NCI-H1048 (cell line): Measurements from ENCODE around the gene FXYD4.
"Not testable (repeated sequence)": the region's sequence is repeated elsewhere in the genome, so short reads cannot be mapped to it uniquely, and the experiment has no call there.

Experiments
- DNase-seq: peaks from one replicate; lab custom pipeline; 2025; lab: John Stamatoyannopoulos, UW

FXYD4 gene

DNA sequence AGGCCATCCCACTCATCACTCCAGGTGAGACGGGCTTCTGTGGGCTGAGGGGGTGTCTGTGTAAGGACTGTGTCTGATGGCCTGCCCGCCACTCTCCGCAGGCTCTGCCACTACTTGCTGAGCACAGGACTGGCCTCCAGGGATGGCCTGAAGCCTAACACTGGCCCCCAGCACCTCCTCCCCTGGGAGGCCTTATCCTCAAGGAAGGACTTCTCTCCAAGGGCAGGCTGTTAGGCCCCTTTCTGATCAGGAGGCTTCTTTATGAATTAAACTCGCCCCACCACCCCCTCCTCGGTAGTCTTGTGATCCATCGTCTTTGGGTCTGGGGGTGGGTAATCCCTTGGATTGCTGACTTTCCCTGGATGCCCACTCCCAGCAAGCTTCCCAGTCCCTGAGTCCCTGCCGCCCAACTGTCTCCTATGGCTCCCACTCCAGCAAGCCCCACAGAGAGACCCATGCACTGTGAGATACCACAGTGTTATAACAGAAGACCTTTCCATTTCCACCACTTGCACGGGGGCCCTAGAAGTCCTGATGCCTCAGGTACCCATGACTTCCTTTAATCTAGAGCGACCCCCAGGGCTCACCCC is 4.7 kb downstream of the FXYD4 start:
- no peak for DNase-seq

DNA sequence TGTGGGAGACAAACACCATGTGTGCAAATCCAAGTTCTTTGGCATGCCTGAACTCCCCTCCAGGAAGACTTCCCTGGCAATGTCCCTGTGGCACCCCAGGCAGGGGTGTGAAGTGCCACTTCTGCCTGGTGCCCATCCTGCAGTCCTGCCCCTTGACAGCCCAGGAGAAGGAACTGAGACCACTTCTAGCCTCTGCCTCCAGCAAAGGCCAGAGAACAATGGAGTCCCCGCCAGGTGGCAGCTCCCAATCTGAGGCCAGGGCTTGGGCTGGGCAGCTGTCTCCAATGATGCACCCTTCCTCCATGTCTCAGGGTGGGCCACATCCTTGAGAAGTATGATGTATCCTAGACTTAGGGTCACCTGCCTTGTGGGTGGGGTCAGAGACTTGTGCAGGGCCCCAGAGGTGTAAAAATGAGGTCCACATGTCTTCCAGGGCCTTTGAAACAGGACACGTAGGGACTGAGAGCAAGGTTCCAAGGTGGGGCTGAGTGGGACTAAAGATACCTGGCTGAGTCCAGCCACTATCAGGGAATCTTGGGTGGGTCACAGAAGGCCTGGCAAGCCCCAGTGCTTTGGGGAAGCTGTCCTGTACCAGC is 5.5 kb downstream of the FXYD4 start:
- DNase-seq: no peak

DNA sequence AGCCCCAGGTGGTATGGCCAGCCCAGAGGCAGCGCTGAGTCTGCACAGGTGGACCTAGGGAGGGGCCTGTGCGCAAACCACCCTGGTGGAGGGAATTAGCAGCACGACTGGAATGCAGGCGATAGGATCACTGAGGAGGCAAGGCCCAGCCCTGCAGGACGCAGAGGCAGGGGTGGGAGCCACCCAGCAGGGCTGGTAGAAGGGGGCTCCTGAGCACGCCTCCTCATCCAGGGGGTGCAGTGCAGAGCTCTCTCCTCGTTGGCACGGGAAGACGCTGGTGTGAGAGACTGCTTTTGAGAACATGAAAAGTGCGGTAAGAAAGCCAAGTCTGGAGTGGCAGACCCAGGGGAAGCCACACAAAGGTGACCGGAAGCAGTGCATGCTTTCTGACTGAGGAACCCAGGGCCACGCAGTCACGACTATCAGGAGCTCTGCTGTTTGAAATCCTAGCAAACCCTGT is 6.0 kb downstream of the FXYD4 start:
- no peak for DNase-seq

DNA sequence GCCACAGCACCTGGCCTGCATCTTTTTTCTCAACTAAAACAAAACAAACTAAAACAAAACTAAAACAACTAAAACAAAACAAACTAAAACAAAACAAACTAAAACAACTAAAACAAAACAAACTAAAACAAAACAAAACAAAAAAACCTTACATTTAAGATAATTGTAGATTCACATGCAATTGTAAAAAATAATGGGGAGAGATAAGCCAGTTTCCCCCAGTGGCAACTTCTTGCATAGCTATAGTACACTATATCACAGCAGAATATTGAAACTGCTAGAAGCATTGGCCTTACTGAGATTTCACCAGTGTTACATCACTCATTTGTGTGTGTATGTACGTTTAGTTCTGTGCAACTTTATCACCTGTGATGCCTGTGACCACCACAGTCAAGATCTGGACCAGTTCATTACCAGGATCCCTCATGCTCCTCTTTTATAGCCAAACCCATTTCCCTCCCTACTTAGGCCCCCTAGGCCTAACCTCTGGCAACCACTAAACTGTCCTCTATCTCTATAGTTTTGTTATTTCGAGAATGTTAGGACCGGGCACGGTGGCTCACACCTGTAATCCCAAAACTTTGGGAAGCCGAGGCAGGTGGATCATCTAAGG is 9.3 kb downstream of the FXYD4 start:
- no peak for DNase-seq

DNA sequence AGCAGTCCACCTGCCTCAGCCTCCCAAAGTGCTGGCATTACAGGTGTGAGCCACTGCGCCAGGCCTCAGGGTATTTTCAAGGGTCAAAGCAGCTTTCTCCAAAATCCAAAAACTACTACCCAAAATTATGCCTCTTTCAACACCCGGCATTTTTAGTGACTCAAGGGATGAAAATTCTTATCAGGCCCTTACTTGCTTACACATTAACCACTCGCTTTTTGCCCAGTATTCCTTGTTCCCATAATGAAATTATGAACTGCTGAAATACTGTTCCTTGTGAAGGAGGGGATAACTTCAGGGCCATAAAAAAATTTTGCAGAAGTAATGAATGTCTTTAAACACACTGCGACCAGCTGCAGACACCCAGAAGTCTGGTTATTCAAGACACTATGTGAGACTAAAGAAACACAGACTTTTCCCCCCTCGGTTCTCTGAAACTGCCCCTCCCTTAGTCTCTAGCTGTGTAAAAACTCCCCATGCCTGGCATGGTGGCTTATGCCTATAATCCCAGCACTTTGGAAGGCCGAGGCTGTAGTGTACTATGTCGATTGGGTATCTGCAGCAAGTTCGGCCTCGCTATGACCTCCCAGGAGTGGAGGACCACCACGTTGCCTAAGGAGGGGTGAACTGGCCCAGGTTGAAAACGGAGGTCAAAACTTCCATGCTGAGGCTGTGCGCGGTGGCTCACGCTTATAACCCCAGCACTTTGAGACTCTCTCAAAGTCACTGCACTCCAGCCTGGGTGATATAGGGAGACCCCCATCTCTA is 12.0 kb downstream of the FXYD4 start:
- no peak for DNase-seq

DNA sequence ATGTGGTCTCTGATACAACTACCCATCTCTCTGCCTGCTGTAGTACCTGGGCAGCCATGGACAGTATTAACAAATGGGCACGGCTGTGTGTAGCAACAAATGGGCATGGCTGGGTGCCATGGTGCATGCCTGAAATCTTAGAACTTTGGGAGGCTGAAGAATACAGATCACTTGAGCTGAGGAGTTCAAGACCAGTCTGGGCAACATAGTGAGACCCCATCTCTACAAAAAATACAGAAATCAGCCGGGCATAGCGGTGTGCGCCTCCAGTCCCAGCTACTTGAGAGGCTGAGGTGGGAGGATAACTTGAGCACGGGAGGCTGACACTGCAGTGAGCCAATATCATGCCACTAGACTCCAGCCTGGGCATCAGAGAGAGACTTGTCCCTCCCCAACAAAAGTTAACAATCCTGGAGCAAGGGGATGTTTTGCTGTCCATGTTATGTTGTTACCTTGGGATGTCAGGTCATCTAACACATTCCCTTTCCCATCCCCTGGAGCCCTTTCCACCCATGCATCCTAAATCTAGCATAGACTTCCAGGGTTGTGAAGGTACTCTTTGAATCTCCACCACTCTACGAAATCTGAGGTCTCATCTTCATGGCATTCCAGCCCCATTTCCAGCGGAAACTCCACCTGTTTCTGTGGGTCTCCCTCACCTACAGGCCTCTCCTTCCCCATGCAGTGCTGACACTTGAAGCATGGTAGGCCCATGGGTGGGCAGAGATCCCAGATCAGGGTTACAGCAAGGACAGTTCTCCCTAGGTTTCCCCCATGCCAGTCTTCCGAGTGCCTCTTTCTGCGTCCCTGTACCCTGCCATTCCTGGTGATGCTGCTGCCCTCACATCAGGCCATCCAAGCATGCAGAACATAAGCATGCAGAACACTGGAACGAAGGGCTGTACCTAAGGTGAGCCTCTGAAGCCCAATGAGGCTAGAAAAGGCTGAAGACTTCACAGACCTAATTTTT is 13.1 kb downstream of the FXYD4 start:
- DNase-seq: no peak

DNA sequence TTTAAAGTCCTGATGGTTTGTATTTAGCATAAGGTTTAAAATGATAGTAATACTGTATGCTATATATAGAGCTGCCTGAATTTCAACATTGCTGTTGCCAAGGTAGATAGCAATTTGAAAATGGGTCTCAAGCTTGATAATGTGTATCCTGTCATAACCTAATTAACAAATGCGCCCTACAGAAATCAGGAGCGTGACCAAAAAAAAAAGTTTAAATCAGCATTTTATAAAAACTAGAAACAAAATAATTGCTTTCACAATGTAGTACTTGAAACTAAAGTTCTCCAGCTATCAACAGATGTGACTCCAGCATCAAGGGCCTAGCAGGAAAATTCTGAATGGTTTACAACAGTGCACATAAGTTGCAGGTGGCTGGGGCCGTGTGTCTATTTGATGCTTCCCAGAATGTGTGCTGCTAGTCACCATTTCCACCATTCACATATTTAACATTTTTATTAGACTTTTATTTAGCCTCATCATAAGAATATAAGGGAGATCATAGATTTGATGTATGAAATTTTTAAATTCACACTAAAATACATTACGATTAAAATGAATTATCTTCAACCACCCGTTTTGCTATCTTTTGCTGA is 14.1 kb downstream of the FXYD4 start:
- no peak for DNase-seq

DNA sequence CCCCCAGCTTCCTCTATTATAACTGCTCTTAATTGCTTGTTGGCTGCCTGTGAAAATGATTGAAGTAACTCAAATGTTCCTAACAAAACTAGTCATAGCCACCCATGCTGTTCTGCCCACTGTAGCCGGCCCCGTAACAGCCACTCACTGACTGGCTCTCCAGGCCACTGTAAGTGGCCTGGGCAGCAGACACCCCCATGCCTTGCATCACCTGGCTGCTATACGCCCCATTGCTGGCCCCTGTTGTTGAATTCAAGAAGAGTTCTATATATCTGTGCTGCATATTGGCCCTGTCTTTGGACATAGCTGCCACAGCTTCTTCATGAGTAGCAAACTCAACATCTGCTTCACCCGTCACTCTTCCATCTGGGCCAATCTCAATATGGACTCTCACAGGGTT is 15.1 kb downstream of the FXYD4 start:
- no peak for DNase-seq

DNA sequence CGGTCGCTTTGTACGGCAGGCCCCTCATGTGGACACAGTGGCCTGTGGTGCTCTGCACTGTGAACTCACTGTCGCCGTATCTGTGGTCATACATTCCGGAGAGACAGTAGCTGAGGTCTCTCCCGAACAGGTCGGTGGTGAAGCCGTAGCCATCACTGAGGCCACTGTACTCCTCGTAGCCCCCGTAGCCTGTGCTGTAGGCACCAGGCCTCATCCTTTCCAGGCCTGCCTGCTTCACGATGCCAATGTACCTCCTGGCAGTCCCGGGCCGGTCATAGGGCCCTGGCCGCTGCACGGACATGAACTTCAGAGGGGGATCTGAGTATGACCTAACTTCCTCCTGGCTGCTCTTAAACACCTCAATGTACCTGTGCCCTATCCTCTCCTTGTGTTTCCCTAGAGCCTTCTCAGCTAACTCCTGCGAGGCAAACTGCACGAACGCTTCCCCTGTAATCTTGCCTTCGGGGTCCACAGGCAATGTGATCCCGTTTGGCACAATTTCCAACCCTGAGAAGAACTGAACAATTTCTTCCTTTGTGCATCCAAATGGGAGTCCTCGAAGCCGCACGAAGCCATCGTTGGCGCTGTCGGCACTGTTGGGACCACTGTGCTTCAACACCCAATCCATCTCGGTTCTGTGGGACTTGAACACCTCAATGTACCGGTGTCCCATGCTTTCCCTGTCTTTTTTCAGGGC is 15.7 kb downstream of the FXYD4 start:
- DNase-seq: no peak

DNA sequence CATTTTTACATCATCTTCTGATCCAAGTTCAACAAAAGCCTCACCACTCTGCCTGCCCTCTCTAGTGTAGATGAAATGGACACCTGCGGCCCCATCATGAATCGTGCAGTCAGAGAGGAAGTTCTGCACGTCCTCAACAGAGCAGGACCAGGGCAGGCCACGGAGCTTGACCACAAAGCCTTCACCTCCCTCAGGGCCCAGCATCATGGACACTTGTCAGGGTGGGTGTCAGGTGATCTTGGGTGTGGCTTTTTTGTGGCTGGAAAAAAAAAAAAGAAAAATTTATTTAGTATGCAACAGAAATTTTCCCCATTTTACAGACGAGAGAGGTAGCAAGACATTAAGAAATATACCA is 16.2 kb downstream of the FXYD4 start:
- no peak for DNase-seq

DNA sequence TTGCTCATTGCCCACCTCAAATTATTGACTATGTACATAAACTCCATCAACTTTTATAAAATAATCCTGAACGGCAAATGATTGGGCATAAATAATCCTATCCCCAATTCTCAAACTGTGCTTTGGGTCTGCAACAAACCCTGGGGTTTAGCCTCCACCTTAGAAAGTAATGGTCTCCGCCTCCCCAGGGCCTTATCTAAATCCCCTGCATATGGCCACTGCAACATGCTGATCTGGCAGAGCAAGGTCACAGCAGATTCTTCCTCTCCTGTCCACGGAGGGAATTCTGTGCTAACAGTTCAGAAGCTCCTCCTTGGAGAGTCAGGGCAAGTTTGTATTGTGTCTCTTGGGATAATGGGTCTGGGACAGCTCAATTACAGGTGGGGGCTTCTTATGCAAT is 18.4 kb downstream of the FXYD4 start:
- DNase-seq: no peak

DNA sequence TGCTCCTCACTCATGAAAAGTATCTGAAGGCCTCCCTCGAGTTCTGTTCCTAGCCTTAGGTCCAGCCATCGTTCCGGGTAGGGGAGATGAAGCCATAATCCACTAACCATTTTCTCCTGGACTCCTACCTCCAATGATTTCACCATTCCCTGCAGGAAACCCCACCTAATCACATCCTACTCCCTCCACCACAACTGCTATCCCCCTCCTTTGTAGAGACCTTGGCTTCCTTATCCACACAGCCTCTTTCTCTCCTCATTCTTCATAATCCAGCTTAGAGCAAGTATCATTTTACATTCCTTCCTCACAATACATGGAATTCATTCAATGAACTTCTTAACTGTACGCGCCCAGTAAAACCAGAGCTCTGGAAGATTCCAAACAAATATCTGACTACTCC is 18.9 kb downstream of the FXYD4 start:
- DNase-seq: no peak

DNA sequence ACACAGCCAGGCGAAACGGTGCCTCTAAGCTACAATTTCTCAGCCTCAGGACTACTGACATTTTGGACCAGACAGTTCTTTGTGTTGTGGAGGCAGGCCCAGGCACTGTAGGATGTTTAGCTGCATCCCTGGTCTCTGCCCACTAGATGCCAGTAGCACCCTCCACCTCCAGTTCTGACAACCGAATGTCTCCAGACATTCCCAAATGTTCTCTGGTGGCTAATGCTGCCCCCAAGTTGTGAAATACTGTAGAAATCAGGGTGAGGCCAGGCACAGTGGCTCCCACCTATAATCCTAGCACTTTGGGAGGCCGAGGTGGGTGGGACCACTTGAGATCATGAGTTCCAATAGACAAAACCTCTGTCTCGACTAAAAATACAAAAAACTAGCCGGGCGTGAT is 19.3 kb downstream of the FXYD4 start:
- DNase-seq: no peak

DNA sequence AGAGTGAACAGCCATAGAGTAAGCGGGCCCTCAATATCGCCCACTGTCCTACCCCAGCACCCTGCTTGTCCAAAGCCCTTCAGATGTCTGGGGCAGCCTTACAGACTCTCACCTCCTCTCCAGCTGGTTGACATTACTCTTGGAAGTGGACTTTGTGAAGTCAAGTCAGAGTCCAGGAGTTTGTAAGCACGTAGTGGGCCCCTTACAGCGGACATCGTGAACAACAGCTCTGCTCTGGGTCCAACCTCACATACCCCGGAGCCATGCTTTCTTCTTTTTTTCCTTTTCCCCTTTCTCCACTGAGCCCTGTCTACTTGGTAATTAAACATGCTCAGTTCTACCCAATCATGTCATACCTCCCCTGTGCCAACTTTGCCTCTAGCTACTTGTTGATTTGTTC is 20.1 kb downstream of the FXYD4 start:
- no peak for DNase-seq

DNA sequence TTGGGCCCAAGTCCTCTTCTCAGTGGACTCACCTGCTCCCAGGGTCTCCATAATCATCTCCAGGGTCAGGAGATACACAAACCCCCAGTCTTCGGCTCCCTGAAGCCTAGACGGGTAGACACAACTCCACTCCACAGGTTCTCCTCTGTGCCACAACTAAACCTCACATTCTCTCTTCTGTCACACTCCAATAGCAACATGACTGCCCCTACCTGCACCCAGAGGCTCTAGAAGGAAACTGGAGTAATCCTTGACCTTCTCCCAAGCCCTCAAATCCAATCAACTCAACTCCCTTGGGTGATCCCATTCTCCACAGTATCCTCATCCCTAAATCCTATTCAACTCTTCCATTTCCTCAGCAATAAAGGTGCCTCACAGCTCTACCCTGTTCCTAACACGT is 21.3 kb downstream of the FXYD4 start:
- no peak for DNase-seq

DNA sequence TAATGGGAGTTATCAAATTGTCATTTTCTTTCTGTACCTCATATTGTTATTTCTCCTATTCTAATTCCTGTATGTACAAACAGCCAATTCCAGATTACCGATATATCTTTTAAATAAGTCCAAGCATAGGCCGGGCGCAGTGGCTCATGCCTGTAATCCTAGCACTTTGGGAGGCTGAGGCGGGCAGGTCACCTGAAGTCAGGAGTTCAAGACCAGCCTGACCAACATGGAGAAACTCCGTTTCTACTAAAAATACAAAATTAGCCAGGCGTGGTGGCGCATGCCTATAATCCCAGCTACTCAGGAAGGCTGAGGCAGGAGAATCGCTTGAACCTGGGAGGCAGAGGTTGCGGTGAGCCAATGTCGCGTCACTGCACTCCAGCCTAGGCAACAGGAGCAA is 21.8 kb downstream of the FXYD4 start:
- DNase-seq: not testable (repeated sequence)

DNA sequence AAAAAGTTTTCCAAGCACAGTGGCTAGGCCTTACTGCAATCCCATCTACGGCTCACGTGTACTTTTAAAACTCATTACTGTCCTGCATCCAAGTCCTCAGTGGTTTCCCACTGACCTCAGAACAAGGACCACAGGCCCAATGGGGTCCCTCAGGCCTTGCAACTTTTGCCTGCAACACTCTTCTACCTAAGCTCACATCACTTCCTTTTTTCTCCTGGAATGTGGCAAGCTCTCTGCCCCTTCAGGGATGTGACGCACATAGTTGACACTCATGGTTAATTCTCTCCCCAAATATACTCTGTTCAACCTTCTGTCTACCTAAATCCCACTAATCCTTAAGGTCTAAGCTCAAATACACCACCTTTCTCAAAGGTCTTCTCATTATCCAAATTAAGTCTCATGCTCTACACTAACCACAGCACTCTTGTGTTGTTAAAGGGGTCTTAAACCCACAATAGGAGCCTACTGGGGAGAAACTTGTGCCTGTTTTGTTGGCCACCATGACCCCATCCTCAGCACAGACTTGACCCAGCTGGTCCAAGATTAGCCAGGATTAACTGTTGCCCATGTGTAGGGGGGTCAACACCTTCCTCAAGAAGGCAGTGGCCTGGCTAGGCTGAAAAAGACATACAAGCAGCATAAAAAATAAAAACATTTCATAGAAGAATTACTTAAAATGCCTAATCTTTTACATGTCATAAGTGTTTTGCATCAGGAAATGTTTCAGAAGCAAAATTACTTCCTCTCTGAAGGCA is 22.3 kb downstream of the FXYD4 start:
- DNase-seq: no peak

DNA sequence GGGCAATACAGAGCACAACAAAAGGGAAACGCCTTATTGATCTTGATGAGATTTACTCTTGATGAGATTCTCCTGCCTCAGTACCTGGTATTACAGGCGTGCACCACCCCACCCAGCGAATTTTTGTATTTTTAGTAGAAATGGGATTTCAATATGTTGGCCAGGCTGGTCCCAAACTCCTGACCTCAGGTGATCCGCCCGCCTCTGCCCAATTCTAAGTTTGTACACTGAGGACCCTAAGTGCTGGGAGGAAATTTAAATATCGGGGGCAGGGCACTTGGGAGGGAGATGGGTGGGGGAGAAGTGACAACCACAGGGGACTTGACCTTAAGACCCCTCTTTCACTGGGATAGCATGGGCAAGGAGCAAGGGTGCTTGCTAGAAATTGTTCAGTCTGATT is 23.4 kb downstream of the FXYD4 start:
- DNase-seq: no peak

DNA sequence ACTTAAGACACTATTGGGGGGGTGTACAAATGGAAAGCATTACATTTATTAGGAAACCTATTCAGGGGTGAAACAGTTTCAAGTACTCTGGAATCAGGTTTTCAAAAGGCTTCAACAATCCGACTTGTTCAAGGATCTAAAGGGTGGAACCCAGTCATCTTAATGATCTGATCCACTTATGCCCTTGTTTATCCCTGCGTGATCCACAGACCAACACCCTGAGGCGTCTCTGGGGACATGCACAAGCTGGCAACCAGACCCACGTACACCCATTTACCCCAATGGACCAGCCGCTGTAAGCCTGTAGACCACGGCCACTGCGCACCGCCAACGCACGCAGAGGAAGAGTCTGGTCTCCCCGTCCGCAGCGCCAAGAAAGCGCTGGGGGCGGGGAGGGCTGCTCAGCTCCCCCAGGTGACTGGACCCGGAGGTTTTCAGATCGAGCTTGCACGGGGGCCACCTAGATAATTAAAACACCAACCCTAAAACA is 24.2 kb downstream of the FXYD4 start:
- no peak for DNase-seq
